GM18526 (cell line): ENCODE data around the gene AP1M1.

ENCODE experiments used
- POLR2A ChIP-seq: IDR thresholded peaks from 3 replicates; pipeline ENCODE4 v1.6.1; 2011; ENCODE audit not compliant: insufficient read length; ENCODE audit errors: extremely low read depth

The AP1M1 gene

GRCh38 chr19:16197622-16198369 lies at the start of gene AP1M1:
Gene AP1M1 (plus strand): TSS chr19:16197911. CDS start chr19:16198027, 116 bp downstream.
- TF ChIP-seq POLR2A, result peak; percentile 84

- no peak for TF ChIP-seq POLR2A
Measured at GRCh38 chr19:16148443-16149229, 49.1 kb upstream of the AP1M1 start.

- peak; percentile 0 for TF ChIP-seq POLR2A
Measured at GRCh38 chr19:16153582-16154336, 44.0 kb upstream of the AP1M1 start.

GRCh38 chr19:16154557-16154956 lies 43.2 kb upstream of the AP1M1 start:
- no peak for TF ChIP-seq POLR2A

GRCh38 chr19:16155128-16155527 lies 42.6 kb upstream of the AP1M1 start:
- no peak for TF ChIP-seq POLR2A

- TF ChIP-seq POLR2A, result no peak
Measured at GRCh38 chr19:16156904-16157303, 40.8 kb upstream of the AP1M1 start.

GRCh38 chr19:16157601-16158000 lies 40.1 kb upstream of the AP1M1 start:
- peak; percentile 30 for TF ChIP-seq POLR2A

GRCh38 chr19:16159655-16160054 lies 38.1 kb upstream of the AP1M1 start:
- TF ChIP-seq POLR2A, result no peak

GRCh38 chr19:16160445-16160942 lies 37.2 kb upstream of the AP1M1 start:
- TF ChIP-seq POLR2A, result no peak

GRCh38 chr19:16160943-16161560 lies 36.7 kb upstream of the AP1M1 start:
- no peak for TF ChIP-seq POLR2A

GRCh38 chr19:16161840-16162239 lies 35.9 kb upstream of the AP1M1 start:
- no peak for TF ChIP-seq POLR2A

GRCh38 chr19:16164222-16164890 lies 33.4 kb upstream of the AP1M1 start:
- TF ChIP-seq POLR2A, result no peak

GRCh38 chr19:16166417-16166816 lies 31.3 kb upstream of the AP1M1 start:
- TF ChIP-seq POLR2A, result no peak

- TF ChIP-seq POLR2A, result no peak
Measured at GRCh38 chr19:16167055-16167454, 30.7 kb upstream of the AP1M1 start.
